Naive thymus-derived CD4-positive, alpha-beta T cell (primary cell): ENCODE results near the gene SLC1A4. TPM values are rescaled to one million over a fixed set of nuclear protein-coding genes. Genes with fewer than 3 reads are reported as not detected.

Source experiments
- ATAC-seq: fragments of 150-1000 bp; cut with Tn5 transposase; 2 replicates; pipeline ENCODE4 v1.10.0; 2021; ENCODE audit warnings: mild to moderate bottlenecking, moderate library complexity
- CTCF ChIA-PET: fragments of 350-600 bp; sonication (Branson Sonifier 250); formaldehyde crosslinking; loops from one replicate; lab custom pipeline; 2021; ENCODE audit warnings: antibody characterized with exemption; lab: Charles Lee
- POLR2A ChIA-PET: fragments of 350-600 bp; sonication (Branson Sonifier 250); formaldehyde crosslinking; loops from one replicate; lab custom pipeline; 2021; ENCODE audit warnings: antibody characterized with exemption, inconsistent platforms; lab: Charles Lee
- DNase-seq, 9 donors: peaks; one replicate each; pipeline versions ENCODE4 v3.0.0 to v3.0.0-alpha.2; 2020 to 2022; ENCODE audit warnings: mixed read lengths in 1 of 9
- H3K27ac ChIP-seq: one replicate; pipeline ENCODE4 v1.7.0; 2013; ENCODE audit warnings: mild to moderate bottlenecking, low read depth, low read length, moderate library complexity
- H3K27me3 ChIP-seq, 2 donors: one replicate each; pipeline ENCODE4 v1.7.0; 2013; ENCODE audit warnings: low read length in 2 of 2, mild to moderate bottlenecking in 2 of 2, moderate library complexity in 2 of 2; ENCODE audit not compliant: control insufficient read depth in 2 of 2, insufficient read depth in 2 of 2
- H3K36me3 ChIP-seq, 3 experiments: 1 replicate in 2 of 3; 2 replicates in 1 of 3; pipeline ENCODE4 v1.7.0; 2013; ENCODE audit warnings: low read length in 3 of 3, mild to moderate bottlenecking in 3 of 3, moderate library complexity in 1 of 3; ENCODE audit not compliant: insufficient read depth in 3 of 3, control insufficient read depth in 2 of 3
- H3K4me1 ChIP-seq, 2 donors: one replicate each; pipeline ENCODE4 v1.7.0; 2013; ENCODE audit warnings: low read length in 2 of 2, mild to moderate bottlenecking in 2 of 2, moderate library complexity in 1 of 2; ENCODE audit not compliant: control insufficient read depth in 2 of 2, insufficient read depth in 2 of 2
- H3K4me3 ChIP-seq: 2 replicates; pipeline ENCODE4 v1.7.0; 2013; ENCODE audit warnings: mild to moderate bottlenecking, low read length
- H3K9me3 ChIP-seq, 3 experiments: 1 replicate in 2 of 3; 2 replicates in 1 of 3; pipeline ENCODE4 v1.7.0; 2013; ENCODE audit warnings: low read length in 3 of 3; ENCODE audit not compliant: control insufficient read depth in 2 of 3
- H3K27ac Mint-ChIP-seq, 9 donors: one replicate each; pipeline ENCODE4 v1.8.0; 2020 to 2022; ENCODE audit warnings: mixed read lengths in 9 of 9, mild to moderate bottlenecking in 8 of 9, moderate library complexity in 5 of 9, inconsistent platforms in 2 of 9
- H3K27me3 Mint-ChIP-seq, 5 donors: one replicate each; pipeline ENCODE4 v1.8.0; 2021 to 2022; ENCODE audit warnings: mixed read lengths in 5 of 5, mild to moderate bottlenecking in 1 of 5
- H3K36me3 Mint-ChIP-seq, 5 donors: one replicate each; pipeline ENCODE4 v1.8.0; 2020 to 2022; ENCODE audit warnings: mixed read lengths in 5 of 5, mild to moderate bottlenecking in 3 of 5, inconsistent platforms in 1 of 5
- H3K4me1 Mint-ChIP-seq, 7 donors: one replicate each; pipeline ENCODE4 v1.8.0; 2020 to 2022; ENCODE audit warnings: mixed read lengths in 7 of 7, mild to moderate bottlenecking in 3 of 7, inconsistent platforms in 1 of 7
- H3K4me3 Mint-ChIP-seq, 10 donors: one replicate each; pipeline ENCODE4 v1.8.0; 2020 to 2022; ENCODE audit warnings: mild to moderate bottlenecking in 10 of 10, mixed read lengths in 10 of 10, moderate library complexity in 6 of 10, inconsistent platforms in 2 of 10
- H3K9me3 Mint-ChIP-seq, 11 donors: one replicate each; pipeline ENCODE4 v1.8.0; 2020 to 2022; ENCODE audit warnings: mixed read lengths in 11 of 11, mild to moderate bottlenecking in 4 of 11, inconsistent platforms in 1 of 11, moderate library complexity in 1 of 11
- intact Hi-C, 2 donors: fragments of 100-400 bp; cut with micrococcal nuclease; formaldehyde crosslinking; loops; one replicate each; pipeline ENCODE4 v1.15.1; 2023
- polyA plus RNA-seq, 2 donors: library from polyadenylated mRNA; unstranded; fragments of 300-500 nt; fragmentation: Illumina TruSeq; gene quantifications; one replicate each; pipeline ENCODE4 v1.2.3, GENCODE V29; 2021
- total RNA-seq, 6 experiments: library from RNA in 5 of 6; stranded (reverse) in 5 of 6; gene quantifications; 1 replicate in 5 of 6; 2 replicates in 1 of 6; pipeline ENCODE4 v1.2.3 and lab custom pipeline; 2021 to 2026

Gene SLC1A4
- total RNA-seq (10 to 100 TPM in 1 of 5 experiments, 1 to 10 TPM in 4; 1.1 to 34.5 (median 2.2) TPM), polyA plus RNA-seq (under 1 TPM in 1 of 2 donors, not detected in 1; 0.33 TPM), total RNA-seq (lab: John Stamatoyannopoulos, UW) (2.0 reads per million, percentile 9 among the genes with 10 or more reads in this experiment)

DNA sequence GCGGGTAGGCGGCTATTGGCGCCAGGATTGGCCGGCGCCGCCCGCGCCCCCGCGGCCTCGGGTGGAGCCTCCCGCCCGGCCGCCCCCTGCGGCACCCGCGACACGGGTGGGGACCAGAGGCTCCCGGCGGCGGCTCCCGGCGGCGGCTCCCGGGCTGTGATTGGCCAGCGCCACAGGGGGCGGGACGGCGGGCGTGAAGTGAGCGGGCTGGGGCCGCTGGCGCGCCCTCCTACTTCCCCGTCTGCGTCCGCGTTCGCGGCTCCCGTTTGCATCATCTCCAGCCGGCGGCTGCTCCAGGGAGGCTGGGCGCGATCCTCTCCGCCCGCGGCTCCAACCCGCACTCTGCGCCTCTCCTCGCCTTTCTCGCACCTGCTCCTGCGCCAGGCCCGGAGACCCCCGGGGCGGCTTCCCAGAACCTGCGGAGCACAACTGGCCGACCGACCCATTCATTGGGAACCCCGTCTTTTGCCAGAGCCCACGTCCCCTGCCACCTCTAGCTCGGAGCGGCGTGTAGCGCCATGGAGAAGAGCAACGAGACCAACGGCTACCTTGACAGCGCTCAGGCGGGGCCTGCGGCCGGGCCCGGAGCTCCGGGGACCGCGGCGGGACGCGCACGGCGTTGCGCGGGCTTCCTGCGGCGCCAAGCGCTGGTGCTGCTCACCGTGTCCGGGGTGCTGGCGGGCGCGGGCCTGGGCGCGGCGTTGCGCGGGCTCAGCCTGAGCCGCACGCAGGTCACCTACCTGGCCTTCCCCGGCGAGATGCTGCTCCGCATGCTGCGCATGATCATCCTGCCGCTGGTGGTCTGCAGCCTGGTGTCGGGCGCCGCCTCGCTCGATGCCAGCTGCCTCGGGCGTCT, at the start of gene SLC1A4:
Gene SLC1A4, plus strand, starts transcription at position 274 of the 856 bp plus-strand sequence. Its CDS starts 245 bp downstream, at position 519.
- CTCF ChIA-PET, result no interaction called here
- Histone ChIP-seq H3K27ac (no peak within 1 kb of the TSS), H3K4me3 (peak within 1 kb of the TSS; percentile 76), H3K4me1 (peaks cover 0 to 8% of the 10 kb centered on the region in 2 donors), H3K9me3 (no peaks in the 10 kb centered on the region), H3K27me3 (no peaks in the 10 kb centered on the region), H3K36me3 (no peaks in the 10 kb centered on the region)
- Mint-ChIP-seq H3K4me3 (peak within 1 kb of the TSS; percentile 80 to 93 (median 89)), H3K36me3 (peaks cover 0 to 24% (median 2%) of the 10 kb centered on the region in 5 donors), H3K4me1 (peaks cover 16 to 64% (median 24%) of the 10 kb centered on the region in 7 donors), H3K27ac (peak within 1 kb of the TSS in 6 of 9 donors; percentile 40 to 80 (median 68)), H3K27me3 (peaks cover 0 to 25% (median 4%) of the 10 kb centered on the region in 5 donors), H3K9me3 (no peaks in the 10 kb centered on the region)
- ATAC-seq (peak; percentile 89), DNase-seq (peak; percentile 34 to 89 (median 52))
- POLR2A ChIA-PET, result interaction anchor here (0.7 to 1.7 kb wide), 4 partner anchors 17 to 663 kb away, joined by 3 to 7 read pairs (median 4); partner anchors contain the start of genes CEP68 and RAB1A
- intact Hi-C loops, result loop anchor here (1.0 to 10.0 kb wide), 14 partner anchors 43 to 952 kb away; partner anchors contain the start of genes AFTPH (in 2 of the 2), CEP68 (in 2 of the 2), SPRED2 (in 2 of the 2) and ACTR2 (in 1 of the 2)

DNA sequence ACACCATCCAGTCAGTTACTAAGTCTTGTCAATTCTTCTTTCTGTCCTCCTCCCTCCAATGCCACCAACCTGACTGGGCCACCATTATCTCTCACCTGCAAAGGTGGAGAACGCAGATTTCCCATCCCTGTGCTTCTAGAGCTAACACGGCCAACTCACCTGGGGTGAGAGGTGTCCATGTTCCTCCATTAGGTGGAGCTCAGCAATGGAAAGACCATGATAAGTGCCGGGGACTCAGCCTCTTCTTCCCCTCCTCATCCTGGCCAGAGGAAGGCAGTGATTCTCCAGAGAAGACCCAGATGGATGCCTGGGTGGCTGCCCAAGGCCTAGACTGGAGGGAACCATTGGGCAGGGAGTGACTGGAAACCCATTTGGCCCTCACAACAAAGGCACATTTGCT, 48.1 kb upstream of the SLC1A4 start:
- Mint-ChIP-seq H3K4me3 (no peak overlapping the region), H3K27me3 (peaks cover 0 to 10% (median 0%) of the 10 kb centered on the region in 5 donors), H3K9me3 (peaks cover 0 to under 1% (median 0%) of the 10 kb centered on the region in 11 donors), H3K4me1 (peaks cover 12 to 54% (median 25%) of the 10 kb centered on the region in 7 donors), H3K36me3 (peaks cover 0 to 7% (median 0%) of the 10 kb centered on the region in 5 donors), H3K27ac (no peak overlapping the region)
- no peak for DNase-seq
- no peak overlapping the region for H3K27ac ChIP-seq
- intact Hi-C loops, result no loop called here
- ChIA-PET POLR2A (no interaction called here), CTCF (no interaction called here)
- no peaks in the 10 kb centered on the region for H3K27me3 ChIP-seq
- H3K9me3 ChIP-seq, result no peaks in the 10 kb centered on the region
- no peaks in the 10 kb centered on the region for H3K36me3 ChIP-seq
- no peak overlapping the region for H3K4me3 ChIP-seq
- peaks cover 10 to 16% of the 10 kb centered on the region in 2 donors for H3K4me1 ChIP-seq
- no peak for ATAC-seq

DNA sequence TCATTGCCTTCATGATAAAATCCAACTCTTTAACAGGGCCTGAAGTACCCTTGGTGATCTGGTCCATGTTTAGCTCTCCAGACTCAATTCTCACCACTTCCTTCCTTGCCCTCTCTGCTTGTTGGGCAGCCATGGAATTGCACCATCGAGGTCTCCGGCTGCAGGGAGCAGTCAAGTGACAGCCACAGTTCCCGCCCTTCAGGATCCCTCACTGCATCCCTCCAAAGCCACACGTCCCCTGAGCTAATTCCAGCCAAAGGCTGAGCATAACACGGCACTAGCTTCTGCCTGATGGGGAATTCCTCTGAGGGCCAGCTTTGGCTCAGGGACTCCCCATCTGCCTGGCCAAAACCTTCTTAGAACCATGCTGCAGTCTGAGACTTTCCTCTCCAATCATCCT, 47.4 kb upstream of the SLC1A4 start:
- no peaks in the 10 kb centered on the region for H3K36me3 ChIP-seq
- intact Hi-C loops, result no loop called here
- H3K4me3 Mint-ChIP-seq, result no peak overlapping the region
- H3K9me3 ChIP-seq, result no peaks in the 10 kb centered on the region
- H3K4me3 ChIP-seq, result no peak overlapping the region
- CTCF ChIA-PET, result no interaction called here
- no peaks in the 10 kb centered on the region for H3K9me3 Mint-ChIP-seq
- no peak for DNase-seq
- H3K27me3 ChIP-seq, result no peaks in the 10 kb centered on the region
- H3K27ac Mint-ChIP-seq, result peak overlapping the region in 2 of 9 donors; percentile 9 to 21
- H3K4me1 ChIP-seq, result peaks cover 16 to 21% of the 10 kb centered on the region in 2 donors
- peaks cover 18 to 61% (median 32%) of the 10 kb centered on the region in 7 donors for H3K4me1 Mint-ChIP-seq
- H3K27ac ChIP-seq, result no peak overlapping the region
- ATAC-seq, result no peak
- peaks cover 0 to 5% (median 0%) of the 10 kb centered on the region in 5 donors for H3K36me3 Mint-ChIP-seq
- peaks cover 0 to 10% (median 0%) of the 10 kb centered on the region in 5 donors for H3K27me3 Mint-ChIP-seq
- POLR2A ChIA-PET, result no interaction called here

DNA sequence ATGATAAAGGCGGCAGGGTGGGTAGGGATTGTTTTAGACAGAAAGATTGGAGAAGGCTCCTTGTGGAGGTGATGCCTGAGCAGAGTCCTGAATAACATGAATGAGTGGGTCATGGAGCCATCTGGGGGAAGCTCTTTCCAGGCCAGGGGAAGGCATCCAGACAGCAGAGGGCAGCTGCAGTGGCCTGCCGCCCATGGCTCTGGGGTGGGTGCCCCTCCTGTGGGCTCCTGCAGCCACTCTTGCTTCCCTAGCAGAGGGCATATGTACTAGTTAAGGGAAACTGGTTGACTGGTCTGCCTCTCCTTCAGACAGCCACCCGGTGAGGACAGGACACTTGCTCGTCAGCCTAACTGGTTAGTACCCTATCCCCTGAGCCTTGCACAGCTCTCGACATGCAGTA, 46.5 kb upstream of the SLC1A4 start:
- Histone ChIP-seq H3K4me3 (no peak overlapping the region), H3K27me3 (no peaks in the 10 kb centered on the region), H3K9me3 (no peaks in the 10 kb centered on the region), H3K4me1 (peaks cover 25 to 28% of the 10 kb centered on the region in 2 donors), H3K27ac (no peak overlapping the region), H3K36me3 (no peaks in the 10 kb centered on the region)
- no peak overlapping the region for H3K4me3 Mint-ChIP-seq
- ATAC-seq (no peak), DNase-seq (no peak)
- H3K27ac Mint-ChIP-seq, result no peak overlapping the region
- intact Hi-C loops, result no loop called here
- peaks cover 27 to 69% (median 41%) of the 10 kb centered on the region in 7 donors for H3K4me1 Mint-ChIP-seq
- peaks cover 0 to 10% (median 0%) of the 10 kb centered on the region in 5 donors for H3K27me3 Mint-ChIP-seq
- H3K36me3 Mint-ChIP-seq, result peaks cover 0 to 5% (median 0%) of the 10 kb centered on the region in 5 donors
- ChIA-PET CTCF (no interaction called here), POLR2A (no interaction called here)
- no peaks in the 10 kb centered on the region for H3K9me3 Mint-ChIP-seq

DNA sequence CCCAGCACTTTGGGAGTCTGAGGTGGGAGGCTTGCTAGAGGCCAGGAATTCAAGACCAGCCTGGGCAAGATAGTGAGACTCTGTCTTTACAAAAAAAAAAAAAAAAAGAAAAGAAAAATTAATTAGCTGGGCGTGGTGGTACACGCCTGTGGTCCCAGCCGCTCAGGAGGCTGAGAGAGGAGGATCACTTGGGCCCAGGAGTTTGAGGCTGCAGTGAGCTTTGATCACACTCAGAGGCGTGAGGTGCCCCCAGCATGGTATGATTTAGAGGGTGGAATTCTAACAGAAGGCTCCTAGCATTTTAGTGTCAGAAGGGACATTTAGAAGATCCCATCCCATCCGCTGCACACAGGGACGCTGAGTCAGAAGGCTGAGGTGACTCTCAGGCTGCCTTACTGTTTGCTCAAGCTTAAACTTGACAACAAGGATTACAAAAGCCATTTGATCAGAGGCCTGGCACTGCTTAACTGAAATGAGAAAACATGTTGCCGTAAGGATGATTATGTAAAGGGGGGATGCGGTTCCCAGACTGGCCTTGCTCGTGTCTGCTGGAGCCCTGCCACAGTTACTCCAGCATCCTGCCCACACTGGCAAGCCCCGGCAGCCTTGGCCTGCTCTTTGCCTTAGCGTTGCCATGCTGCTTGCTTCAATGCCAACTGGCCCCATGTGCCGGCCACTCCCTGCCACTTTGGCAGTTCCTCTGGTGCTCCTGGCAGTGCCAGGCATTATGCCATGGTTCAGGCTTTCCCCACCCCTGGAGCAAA, 45.6 kb upstream of the SLC1A4 start:
- Mint-ChIP-seq H3K4me3 (no peak overlapping the region), H3K36me3 (peaks cover 0 to 5% (median 0%) of the 10 kb centered on the region in 5 donors), H3K4me1 (peaks cover 29 to 74% (median 48%) of the 10 kb centered on the region in 7 donors), H3K27ac (peak overlapping the region in 1 of 9 donors; percentile 50), H3K27me3 (peaks cover 0 to 8% (median 0%) of the 10 kb centered on the region in 5 donors), H3K9me3 (no peaks in the 10 kb centered on the region)
- no peak for DNase-seq
- POLR2A ChIA-PET, result no interaction called here
- Histone ChIP-seq H3K4me3 (no peak overlapping the region), H3K9me3 (no peaks in the 10 kb centered on the region), H3K27ac (no peak overlapping the region), H3K27me3 (no peaks in the 10 kb centered on the region), H3K36me3 (no peaks in the 10 kb centered on the region), H3K4me1 (peaks cover 25 to 28% of the 10 kb centered on the region in 2 donors)
- intact Hi-C loops, result no loop called here
- CTCF ChIA-PET, result no interaction called here
- ATAC-seq, result no peak

DNA sequence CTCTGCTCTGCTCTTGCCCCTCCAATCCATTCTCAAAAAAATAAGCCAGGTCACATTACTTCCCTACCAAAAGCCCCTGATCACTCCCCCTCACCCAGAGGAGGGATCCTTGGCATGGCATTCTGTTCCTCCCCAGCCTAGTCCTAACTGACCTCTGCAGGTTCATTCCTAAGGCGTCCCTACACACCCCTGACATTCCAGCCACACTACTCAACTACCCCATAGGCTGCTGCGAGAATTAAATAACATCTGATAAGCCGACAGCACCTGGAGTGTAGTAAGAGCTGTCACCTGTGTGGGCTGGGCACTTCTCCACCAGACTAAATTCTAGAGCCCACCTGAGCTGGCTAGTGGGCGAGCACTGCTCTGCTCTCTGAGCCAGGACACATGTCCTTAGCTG, 44.7 kb upstream of the SLC1A4 start:
- ChIA-PET CTCF (interaction anchor here (1.4 kb wide), 1 partner anchor 27 kb away, joined by 4 read pairs; no protein-coding TSS in a partner anchor), POLR2A (interaction anchor here (0.5 kb wide), 1 partner anchor 330 kb away, joined by 3 read pairs; no protein-coding TSS in a partner anchor)
- peak overlapping the region in 2 of 10 donors; percentile 15 to 16 for H3K4me3 Mint-ChIP-seq

More for the DNA sequence above, 44.7 kb upstream of the SLC1A4 start:
- H3K27me3 ChIP-seq, result no peaks in the 10 kb centered on the region
- no peak overlapping the region for H3K27ac ChIP-seq
- H3K9me3 ChIP-seq, result no peaks in the 10 kb centered on the region
- no peak overlapping the region for H3K4me3 ChIP-seq
- Mint-ChIP-seq H3K36me3 (peaks cover 0 to 5% (median 0%) of the 10 kb centered on the region in 5 donors), H3K9me3 (peaks cover 0 to 2% (median 0%) of the 10 kb centered on the region in 11 donors), H3K27me3 (peaks cover 0 to 6% (median 0%) of the 10 kb centered on the region in 5 donors), H3K4me1 (peaks cover 29 to 66% (median 45%) of the 10 kb centered on the region in 7 donors), H3K27ac (peak overlapping the region in 5 of 9 donors; percentile 50 to 94 (median 65))
- no peaks in the 10 kb centered on the region for H3K36me3 ChIP-seq
- ATAC-seq, result no peak
- intact Hi-C loops, result no loop called here
- no peak for DNase-seq
- H3K4me1 ChIP-seq, result peaks cover 24 to 25% of the 10 kb centered on the region in 2 donors
